PFSK-1 (cell line): ENCODE measurements around the gene SPTBN1.

Experiments
- FOXP2 ChIP-seq: optimal IDR thresholded peaks from 2 replicates; pipeline ENCODE3; 2011; ENCODE audit warnings: borderline replicate concordance, control low read depth, inconsistent platforms; ENCODE audit not compliant: insufficient read depth; ENCODE audit errors: extremely low read length, extremely low read depth
- POLR2AphosphoS5 ChIP-seq: IDR thresholded peaks from 2 replicates; pipeline ENCODE4 v1.6.1; 2012; ENCODE audit warnings: low read depth, mild to moderate bottlenecking, control low read depth, low read length, moderate library complexity
- REST ChIP-seq, 2 experiments: IDR thresholded peaks; 2 replicates each; pipeline versions ENCODE4 v1.6.1 to v1.8.0; 2011 to 2012; ENCODE audit warnings: low read depth in 2 of 2, low read length in 2 of 2, control low read depth in 1 of 2, inconsistent platforms in 1 of 2, mild to moderate bottlenecking in 1 of 2, moderate library complexity in 1 of 2; ENCODE audit not compliant: insufficient read depth in 1 of 2
- SIN3A ChIP-seq: IDR thresholded peaks from 2 replicates; pipeline ENCODE4 v1.6.1; 2012; ENCODE audit warnings: mild to moderate bottlenecking, low read length, moderate library complexity, borderline replicate concordance; ENCODE audit not compliant: insufficient read depth
- TAF1 ChIP-seq: IDR thresholded peaks from 2 replicates; pipeline ENCODE4 v1.6.1; 2012; ENCODE audit warnings: low read length, control low read depth, borderline replicate concordance; ENCODE audit not compliant: insufficient read depth

SPTBN1 gene

GRCh38 chr2:54708584-54709335 is 252.6 kb downstream of the SPTBN1 start:
- TF ChIP-seq FOXP2 = no peak
- no peak for TF ChIP-seq TAF1
- TF ChIP-seq POLR2AphosphoS5 = no peak
- no peak for TF ChIP-seq REST (IDR thresholded peaks at IDR 0.05; ENCODE audit: insufficient read depth in 1 of 2, low read depth in 2 of 2, low read length in 2 of 2)
- no peak for TF ChIP-seq SIN3A

GRCh38 chr2:54709336-54709809 is 253.2 kb downstream of the SPTBN1 start:
- TF ChIP-seq FOXP2 = no peak
- TF ChIP-seq POLR2AphosphoS5 = no peak
- TF ChIP-seq SIN3A = no peak
- no peak for TF ChIP-seq TAF1
- no peak for TF ChIP-seq REST (IDR thresholded peaks at IDR 0.05; ENCODE audit: insufficient read depth in 1 of 2, low read depth in 2 of 2, low read length in 2 of 2)

GRCh38 chr2:54710216-54710615 is 254.1 kb downstream of the SPTBN1 start:
- TF ChIP-seq POLR2AphosphoS5 (no peak), SIN3A (no peak), TAF1 (no peak), REST (IDR thresholded peaks at IDR 0.05; ENCODE audit: insufficient read depth in 1 of 2, low read depth in 2 of 2, low read length in 2 of 2) (no peak), FOXP2 (no peak)

- no peak for TF ChIP-seq FOXP2
- TF ChIP-seq SIN3A = no peak
- no peak for TF ChIP-seq TAF1
- TF ChIP-seq POLR2AphosphoS5 = no peak
- TF ChIP-seq REST (IDR thresholded peaks at IDR 0.05; ENCODE audit: insufficient read depth in 1 of 2, low read depth in 2 of 2, low read length in 2 of 2) = no peak
Observed at GRCh38 chr2:54712516-54712915, 256.4 kb downstream of the SPTBN1 start.
